GM18951 (cell line): ENCODE data around the gene AQP1.

ENCODE experiments used
- POLR2A ChIP-seq: IDR thresholded peaks from 4 replicates; pipeline ENCODE4 v1.6.1; 2011; ENCODE audit warnings: mild to moderate bottlenecking; ENCODE audit not compliant: insufficient read length, insufficient read depth; ENCODE audit errors: extremely low read depth
- in situ Hi-C: fragments of 300-500 bp; cut with MboI; formaldehyde crosslinking; loops from one replicate; pipeline ENCODE4 v1.12.0; 2022; ENCODE audit warnings: low sequenced_read_pairs, mixed read lengths, inconsistent platforms; ENCODE audit not compliant: unreplicated experiment

AQP1 gene

DNA sequence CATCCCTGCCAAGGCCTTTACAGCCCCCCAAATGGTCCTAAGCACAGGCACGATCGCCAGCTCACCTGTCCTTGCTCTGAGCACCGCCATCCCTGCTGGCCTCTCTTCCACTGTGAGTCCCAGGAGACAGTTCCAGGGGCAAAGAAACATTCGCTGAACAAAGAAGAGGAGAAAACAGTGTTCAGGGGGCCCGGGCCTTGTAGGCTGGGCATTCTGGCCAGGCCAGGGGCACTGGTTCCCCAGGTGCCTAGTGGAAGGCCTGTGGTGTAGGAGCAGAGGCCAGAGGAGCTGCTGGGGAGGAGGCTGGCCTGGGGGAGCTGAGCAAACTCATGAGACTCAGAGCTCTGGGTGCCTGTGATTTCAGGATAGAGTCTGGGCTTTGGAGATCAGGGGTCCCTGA is 22.6 kb downstream of the AQP1 start:
- TF ChIP-seq POLR2A = no peak
- in situ Hi-C loops = no loop called here

DNA sequence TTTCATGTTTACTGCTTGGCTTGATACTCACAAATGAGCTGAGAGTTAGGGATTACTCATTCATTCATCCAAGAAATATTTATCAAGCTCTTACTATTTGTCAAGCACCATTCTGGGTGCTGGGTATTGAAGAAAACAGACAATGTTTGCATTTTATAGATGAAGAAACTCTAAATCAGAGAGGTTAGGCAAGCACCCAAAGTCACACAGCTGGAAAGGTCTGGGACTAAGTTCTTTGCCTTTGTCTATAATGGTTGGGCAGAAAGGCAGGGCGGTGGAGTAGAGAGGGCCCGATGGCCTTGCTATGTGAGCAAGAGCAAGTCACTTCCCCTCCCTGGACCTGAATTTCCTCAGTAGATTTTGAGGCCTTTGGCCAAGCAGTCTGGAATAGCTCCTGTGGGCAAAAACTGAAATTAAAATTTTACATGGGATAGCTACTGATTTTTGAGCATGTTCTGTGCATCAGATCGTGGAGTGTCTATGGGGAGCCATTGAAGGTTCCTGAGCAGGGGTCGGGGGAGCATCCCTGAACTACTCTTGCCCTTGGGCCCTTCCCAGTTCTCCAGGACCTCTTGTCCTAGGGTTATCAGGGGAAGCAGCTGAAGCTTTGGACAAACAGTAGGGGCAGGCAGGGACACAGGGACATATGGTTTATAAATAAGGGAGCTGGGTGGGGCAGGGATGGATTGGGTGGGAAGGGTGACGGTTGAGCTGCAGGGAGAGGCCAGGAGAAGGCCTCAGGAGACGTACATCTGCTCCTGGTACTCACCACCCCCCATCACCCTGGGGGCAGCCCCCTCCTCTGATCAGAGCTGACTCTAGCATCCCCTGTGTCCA is 23.3 kb downstream of the AQP1 start:
- no peak for TF ChIP-seq POLR2A
- in situ Hi-C loops = no loop called here

DNA sequence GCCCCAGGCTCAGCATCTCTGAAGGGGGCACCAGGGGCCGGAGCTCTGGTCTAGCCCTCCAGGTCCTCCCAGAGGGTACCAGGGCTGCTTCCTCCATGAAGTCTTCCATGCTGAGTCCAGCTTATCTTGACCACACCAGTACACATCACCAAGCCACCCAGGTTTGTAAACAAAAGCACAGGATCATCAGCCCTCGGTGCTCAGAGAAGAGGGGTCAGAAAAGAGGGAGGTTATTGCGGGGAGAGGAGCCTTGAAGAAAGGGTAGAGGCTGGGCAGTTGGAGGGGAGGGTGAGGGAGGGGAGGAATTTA is 23.9 kb downstream of the AQP1 start:
- no peak for TF ChIP-seq POLR2A
- in situ Hi-C loops = no loop called here

DNA sequence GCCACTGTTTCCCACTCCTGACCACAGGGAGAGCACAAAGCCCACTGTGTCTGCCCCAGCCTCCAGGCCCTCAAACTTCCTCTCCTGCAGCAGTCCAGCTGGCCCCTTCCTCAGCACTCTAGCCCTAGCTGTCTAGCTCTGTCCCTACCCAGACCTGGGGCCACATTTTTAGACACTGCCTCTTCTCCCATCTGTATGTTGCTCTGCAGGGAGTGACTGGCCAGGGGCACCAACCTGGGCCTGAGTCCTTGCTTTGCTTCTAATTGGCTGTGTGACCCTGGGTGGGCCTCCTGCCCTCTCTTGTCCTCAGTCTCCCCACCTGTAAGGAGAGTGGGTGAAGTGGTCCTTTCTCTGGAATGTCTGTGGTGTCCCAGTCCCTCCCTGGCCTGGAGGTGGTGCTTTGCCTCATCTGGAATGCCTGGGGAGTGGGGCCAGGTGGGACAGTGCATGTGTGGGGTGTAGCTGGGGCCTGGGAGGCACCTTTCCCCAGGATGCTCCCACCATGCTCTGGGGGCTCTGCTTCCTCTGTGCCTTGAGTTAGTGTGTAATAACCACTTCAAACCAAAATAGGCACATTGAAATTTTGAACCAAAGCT is 25.1 kb downstream of the AQP1 start:
- no peak for TF ChIP-seq POLR2A
- in situ Hi-C loops = no loop called here

DNA sequence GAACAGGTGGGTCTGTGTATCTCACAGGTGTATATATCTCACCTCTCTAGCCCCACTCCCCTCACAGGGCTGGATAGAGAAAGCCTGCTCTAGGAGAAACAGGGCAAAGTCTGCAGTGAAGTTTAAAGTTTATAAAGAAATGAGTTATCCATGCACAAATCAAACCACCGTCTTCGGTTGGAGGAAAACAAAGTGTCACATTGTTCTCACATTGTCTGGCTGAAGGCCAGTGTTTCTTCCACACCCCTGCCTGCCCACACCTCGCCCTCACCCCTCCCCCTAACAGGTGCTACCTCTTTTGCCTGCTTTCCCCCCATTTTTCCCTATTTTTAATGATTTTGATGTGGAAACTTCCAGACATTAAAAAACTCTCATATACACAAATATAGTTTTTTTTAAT is 25.8 kb downstream of the AQP1 start:
- in situ Hi-C loops = no loop called here
- no peak for TF ChIP-seq POLR2A

DNA sequence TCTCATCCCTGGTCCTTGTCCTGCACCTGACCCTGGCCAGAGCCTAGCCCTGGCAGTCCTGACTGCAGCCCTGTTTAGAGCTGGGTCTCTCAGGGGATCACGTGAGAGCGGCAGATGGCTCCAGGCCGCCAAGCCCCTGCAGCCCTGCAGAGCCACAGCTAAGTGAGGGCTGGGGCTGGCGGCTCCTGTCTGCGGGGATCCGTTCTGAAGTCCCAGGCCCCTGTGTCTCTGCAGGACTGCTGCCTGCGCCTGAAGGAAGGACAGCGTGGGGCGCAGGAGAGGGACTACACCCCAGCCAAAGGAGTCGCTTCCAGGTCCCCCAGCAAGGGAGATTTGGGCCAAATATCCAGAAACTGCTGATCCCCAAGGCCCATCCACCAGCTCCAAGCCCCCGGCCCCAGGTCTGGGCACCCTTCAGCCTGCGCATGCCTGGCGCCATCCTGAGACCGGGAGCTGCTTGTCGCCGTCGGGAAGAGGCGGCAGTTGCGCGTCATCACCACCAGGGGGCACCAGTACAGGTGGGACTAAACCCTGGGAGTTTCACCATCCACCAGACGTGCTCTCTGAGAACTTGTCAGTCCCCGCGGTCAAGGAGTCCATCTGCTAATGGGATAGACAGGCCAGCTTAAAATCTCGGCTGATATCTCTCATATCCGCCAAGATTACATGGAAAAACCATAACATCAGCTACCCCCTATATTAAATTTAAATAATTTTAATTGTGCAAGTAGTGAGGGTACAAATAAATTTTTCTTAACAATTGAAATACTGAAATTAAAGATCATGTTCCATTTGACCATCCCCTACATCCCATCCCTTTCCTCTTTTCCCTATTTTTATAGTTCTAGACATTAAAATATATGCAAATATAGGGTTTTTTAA is 27.0 kb downstream of the AQP1 start:
- in situ Hi-C loops = no loop called here
- no peak for TF ChIP-seq POLR2A

DNA sequence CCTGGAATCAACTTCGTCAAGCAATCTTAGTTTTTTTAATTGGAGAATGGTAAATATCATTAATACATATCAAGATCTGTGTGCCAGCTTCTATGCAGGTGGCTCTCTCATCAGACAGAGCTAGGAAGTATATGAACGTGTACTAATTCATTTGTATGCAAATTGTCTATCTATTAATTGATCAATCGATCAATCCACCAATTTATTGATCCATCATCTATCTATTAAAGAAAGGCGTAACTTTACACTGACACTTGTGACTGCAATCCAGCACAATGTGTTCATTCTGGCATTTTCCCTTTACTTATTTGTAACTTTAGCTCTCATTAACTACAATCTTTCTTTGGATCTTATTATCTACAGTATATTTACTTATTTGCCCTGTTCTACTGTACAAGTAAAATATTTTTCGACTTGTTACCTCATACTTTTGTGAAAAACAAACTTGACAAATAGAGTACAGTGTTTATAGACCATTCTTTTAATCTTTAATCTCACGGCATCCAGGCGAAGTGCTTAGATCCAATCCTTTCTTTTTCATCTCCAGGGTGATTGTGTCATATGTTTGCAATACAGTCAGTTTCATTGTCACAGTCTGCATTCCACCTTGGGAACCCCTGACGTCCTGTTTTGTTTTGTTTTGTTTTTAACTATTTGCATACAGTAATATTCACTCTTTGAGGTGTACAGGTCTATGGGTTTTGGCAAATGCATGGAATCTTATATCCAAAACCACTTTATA is 30.1 kb downstream of the AQP1 start:
- in situ Hi-C loops = no loop called here
- TF ChIP-seq POLR2A = no peak

DNA sequence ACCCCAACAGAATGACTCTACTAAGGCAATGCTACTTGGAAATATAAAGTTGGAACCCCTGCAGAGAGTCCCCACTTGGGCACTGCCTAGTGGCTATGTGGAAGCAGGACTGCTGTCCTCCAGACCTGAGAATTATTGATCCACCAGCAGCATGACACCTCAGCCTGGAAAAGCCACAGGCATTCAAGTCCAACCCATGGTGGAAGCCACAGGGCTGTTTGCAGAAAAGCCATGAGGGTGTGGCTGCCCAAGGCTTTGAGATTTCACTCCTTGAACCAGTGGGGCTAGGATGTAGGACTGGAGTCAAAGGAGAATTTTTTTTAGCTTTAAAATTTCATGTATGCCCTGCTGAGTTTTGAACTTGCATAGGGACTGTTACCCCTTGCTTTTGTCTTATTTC is 38.5 kb downstream of the AQP1 start:
- in situ Hi-C loops = no loop called here
- no peak for TF ChIP-seq POLR2A

DNA sequence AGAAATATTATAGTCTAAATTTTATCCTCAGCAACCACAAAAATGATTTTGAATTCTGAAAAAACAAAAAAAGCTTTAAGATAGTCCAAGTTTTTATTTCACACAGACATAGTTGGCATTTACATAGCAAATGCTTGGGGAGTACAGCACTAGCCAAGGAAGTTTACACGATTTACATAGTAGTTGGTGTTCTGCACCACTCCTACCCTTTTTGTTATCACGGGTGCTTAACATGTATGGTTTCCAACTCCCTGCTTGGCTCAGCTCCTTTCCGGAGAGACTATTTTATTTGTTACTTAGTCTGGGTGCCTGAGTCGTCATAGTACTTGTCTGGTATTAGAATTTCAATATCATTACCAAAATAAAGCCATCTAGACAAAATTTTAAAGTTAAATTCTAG is 43.3 kb downstream of the AQP1 start:
- no peak for TF ChIP-seq POLR2A
- in situ Hi-C loops = no loop called here

DNA sequence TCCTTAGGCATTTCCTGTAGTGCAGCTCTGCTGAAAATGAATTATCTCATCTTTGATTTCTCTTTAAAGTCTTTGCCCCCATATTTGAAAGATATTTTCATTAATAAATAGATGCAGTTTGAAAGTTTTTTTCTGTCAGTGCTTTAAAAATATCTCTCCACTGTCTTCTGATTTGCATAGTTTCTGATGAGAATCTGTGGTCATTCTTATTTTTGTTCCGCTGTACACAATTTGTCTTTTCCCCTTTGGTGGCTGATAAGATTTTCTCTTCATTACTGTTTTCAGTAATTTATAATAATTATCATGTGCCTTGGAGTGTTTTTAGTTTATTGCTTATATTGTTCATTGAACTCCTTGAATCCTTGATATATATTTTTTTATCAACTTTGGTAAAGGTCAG is 45.1 kb downstream of the AQP1 start:
- no peak for TF ChIP-seq POLR2A
- in situ Hi-C loops = no loop called here

DNA sequence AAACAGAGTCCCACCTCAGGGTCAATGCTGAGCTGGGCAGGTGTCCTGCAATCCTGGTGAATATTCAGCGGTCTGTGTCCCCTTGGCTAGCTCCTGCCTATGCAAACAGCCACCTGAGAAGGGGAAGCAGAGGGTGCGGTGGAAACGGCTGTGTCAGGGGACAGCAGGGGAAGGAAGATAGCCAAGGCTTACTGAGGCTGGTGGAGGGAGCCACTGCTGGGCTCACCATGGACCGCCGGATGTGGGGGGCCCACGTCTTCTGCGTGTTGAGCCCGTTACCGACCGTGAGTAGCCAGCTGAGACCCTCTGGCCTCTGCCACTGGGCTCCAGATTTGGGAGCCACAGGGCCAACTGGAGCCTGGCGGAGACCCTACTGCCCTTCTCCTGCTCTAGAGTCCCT is 52.2 kb downstream of the AQP1 start, which contains the start of gene GHRHR:
GHRHR (plus strand) TSS at position 112 of the 400 bp plus-strand sequence; CDS start at position 228, 116 bp downstream.
- no peak for TF ChIP-seq POLR2A

DNA sequence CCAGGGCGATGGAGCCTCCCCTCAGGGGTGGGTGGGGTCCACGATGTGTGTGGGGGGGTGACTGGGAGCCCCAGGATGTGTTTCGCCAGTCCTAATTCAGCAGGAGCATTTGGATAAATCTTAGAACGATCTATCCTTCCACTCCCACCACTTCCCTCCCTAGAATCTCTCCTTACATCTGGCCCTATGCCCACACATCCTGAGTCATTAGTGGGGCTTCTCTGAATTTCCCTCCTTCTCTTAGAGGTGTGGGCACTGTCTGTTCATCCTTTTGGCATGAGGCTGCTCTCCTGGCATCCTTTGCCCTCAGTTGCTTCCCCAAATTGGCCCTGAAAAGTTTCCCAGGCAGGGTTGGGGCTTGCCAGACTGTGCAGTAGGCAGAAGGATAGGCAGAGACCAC is 53.7 kb downstream of the AQP1 start:
- TF ChIP-seq POLR2A = no peak
- in situ Hi-C loops = no loop called here

More for the DNA sequence above, 52.2 kb downstream of the AQP1 start, which contains the start of gene GHRHR:
- in situ Hi-C loops = no loop called here

DNA sequence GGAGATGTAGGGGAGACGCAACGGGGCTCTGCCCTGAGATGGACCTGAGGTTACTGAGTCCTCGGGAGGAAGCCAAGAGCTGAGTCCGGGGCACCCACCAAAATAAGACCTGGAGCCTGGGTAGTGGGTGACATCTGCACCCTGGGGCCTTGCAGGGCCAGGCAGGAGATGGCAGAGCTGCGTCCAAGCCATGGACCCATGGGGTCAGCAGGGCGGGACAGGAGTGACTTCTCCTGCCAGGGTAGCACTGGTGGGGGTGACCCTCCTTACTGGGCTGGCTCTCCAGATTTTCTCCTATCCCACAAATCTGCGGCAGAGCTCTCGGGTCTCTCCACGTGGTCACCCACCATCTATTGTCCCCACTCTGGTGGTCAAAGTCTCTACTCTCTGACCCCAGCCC is 54.2 kb downstream of the AQP1 start:
- in situ Hi-C loops = no loop called here
- no peak for TF ChIP-seq POLR2A
